ENCODE measurements around the gene ALS2. TPM values are rescaled to one million over a fixed set of nuclear protein-coding genes. Genes with fewer than 3 reads are reported as not detected.

The ALS2 gene
- total and polyA plus RNA-seq, 11 donors = 12.3 to 45.1 (median 34.7) TPM

- Histone ChIP-seq H3K4me1 (no peaks in the 10 kb centered on the region), H3K36me3 (no peaks in the 10 kb centered on the region), H3K27ac (no peak overlapping the region), H3K4me3 (no peak overlapping the region), H3K9me3 (no peaks in the 10 kb centered on the region), H3K27me3 (no peaks in the 10 kb centered on the region)
- TF ChIP-seq CTCF (IDR thresholded peaks at IDR 0.05) (no peak), POLR2A (IDR thresholded peaks at IDR 0.05) (no peak)
- ATAC-seq = no peak
- 46 to 66% (median 47%) methylated on average over 3 of the region's 3 CpGs for WGBS, 4 donors
- intact Hi-C loops (cut with DNase I) = loop anchor here in 1 of 10 donors (10.0 kb wide), 1 partner anchor 75 kb away; no protein-coding TSS in a partner anchor
- no peak for DNase-seq
These were observed 9.6 kb upstream of the ALS2 start for GRCh38 chr2:201790291-201790690.

- 38 to 72% (median 65%) methylated on average over 2 of the region's 2 CpGs for WGBS, 4 donors
- TF ChIP-seq POLR2A (IDR thresholded peaks at IDR 0.05) (no peak), CTCF (IDR thresholded peaks at IDR 0.05) (no peak)
- DNase-seq (no peak), ATAC-seq (no peak)
- Histone ChIP-seq H3K4me3 (no peak overlapping the region), H3K9me3 (no peaks in the 10 kb centered on the region), H3K27ac (no peak overlapping the region), H3K36me3 (no peaks in the 10 kb centered on the region), H3K27me3 (no peaks in the 10 kb centered on the region), H3K4me1 (no peaks in the 10 kb centered on the region)
- intact Hi-C loops (cut with DNase I) = loop anchor here in 1 of 10 donors (10.0 kb wide), 1 partner anchor 245 kb away; the partner anchor contains the start of gene FZD7
These were observed 8.7 kb upstream of the ALS2 start for GRCh38 chr2:201789395-201789794.

GRCh38 chr2:201788371-201788770 is 7.6 kb upstream of the ALS2 start:
- H3K4me1 ChIP-seq = no peaks in the 10 kb centered on the region
- no peaks in the 10 kb centered on the region for H3K27me3 ChIP-seq
- ATAC-seq = no peak
- no peak for DNase-seq
- TF ChIP-seq POLR2A (IDR thresholded peaks at IDR 0.05) = no peak
- TF ChIP-seq CTCF (IDR thresholded peaks at IDR 0.05) = no peak
- no peak overlapping the region for H3K27ac ChIP-seq
- no peak overlapping the region for H3K4me3 ChIP-seq
- WGBS, 4 donors = 56 to 82% (median 72%) methylated on average over 3 of the region's 3 CpGs
- intact Hi-C loops (cut with DNase I) = loop anchor here in 1 of 10 donors (10.0 kb wide), 1 partner anchor 246 kb away; the partner anchor contains the start of gene FZD7
- no peaks in the 10 kb centered on the region for H3K9me3 ChIP-seq
- no peaks in the 10 kb centered on the region for H3K36me3 ChIP-seq

GRCh38 chr2:201786471-201786870 is 5.7 kb upstream of the ALS2 start:
- Histone ChIP-seq H3K4me3 (no peak overlapping the region), H3K36me3 (no peaks in the 10 kb centered on the region), H3K27me3 (no peaks in the 10 kb centered on the region), H3K4me1 (peaks cover 0 to 7% (median 0%) of the 10 kb centered on the region in 12 donors), H3K27ac (no peak overlapping the region), H3K9me3 (no peaks in the 10 kb centered on the region)
- DNase-seq (no peak), ATAC-seq (no peak)
- no peak for TF ChIP-seq POLR2A (IDR thresholded peaks at IDR 0.05)
- no peak for TF ChIP-seq CTCF (IDR thresholded peaks at IDR 0.05)
- intact Hi-C loops (cut with DNase I) = loop anchor here in 1 of 10 donors (10.0 kb wide), 1 partner anchor 248 kb away; the partner anchor contains the start of gene FZD7
